NCI-H2081 treated with DMSO at 0.1 percent for 48 hours (cell line): Measurements from ENCODE around the gene CFLAR.
"Not testable (repeated sequence)": the region's sequence is repeated elsewhere in the genome, so short reads cannot be mapped to it uniquely, and the experiment has no call there.

Experiments used
- DNase-seq: peaks from one replicate; lab custom pipeline; 2025; lab: John Stamatoyannopoulos, UW

Gene CFLAR

GRCh38 chr2:201116115-201116958, at the start of gene CFLAR:
TSS of gene CFLAR (plus strand) at chr2:201116164. CDS start at chr2:201129866, 13,702 bp downstream.
- DNase-seq = peak; percentile 25

GRCh38 chr2:201070948-201071478, 45.0 kb upstream of the CFLAR start:
- DNase-seq = no peak

GRCh38 chr2:201071479-201072200, 44.3 kb upstream of the CFLAR start, which contains the start of the genes HYCC2 and NDUFB3:
TSS of gene HYCC2 (minus strand) at chr2:201071671. CDS start at chr2:201024009, 47,662 bp downstream.
TSS of gene NDUFB3 (plus strand) at chr2:201072001. CDS start at chr2:201078883, 6,882 bp downstream.
- DNase-seq = peak; percentile 82

GRCh38 chr2:201072201-201072530, 43.8 kb upstream of the CFLAR start:
- no peak for DNase-seq

- no peak for DNase-seq
Observed at GRCh38 chr2:201073071-201073470, 42.9 kb upstream of the CFLAR start.

GRCh38 chr2:201074996-201075395, 41.0 kb upstream of the CFLAR start:
- no peak for DNase-seq

GRCh38 chr2:201084863-201085262, 31.1 kb upstream of the CFLAR start:
- no peak for DNase-seq

GRCh38 chr2:201090574-201090973, 25.4 kb upstream of the CFLAR start:
- DNase-seq = no peak

GRCh38 chr2:201093573-201093972, 22.4 kb upstream of the CFLAR start:
- no peak for DNase-seq

GRCh38 chr2:201100497-201100896, 15.5 kb upstream of the CFLAR start:
- DNase-seq = no peak

- DNase-seq = no peak
Observed at GRCh38 chr2:201105759-201106158, 10.2 kb upstream of the CFLAR start.

GRCh38 chr2:201107624-201108023, 8.3 kb upstream of the CFLAR start:
- DNase-seq = no peak

- no peak for DNase-seq
Observed at GRCh38 chr2:201108341-201108740, 7.6 kb upstream of the CFLAR start.

GRCh38 chr2:201109186-201109585, 6.8 kb upstream of the CFLAR start:
- DNase-seq = no peak

GRCh38 chr2:201110615-201111014, 5.3 kb upstream of the CFLAR start:
- DNase-seq = no peak

GRCh38 chr2:201111096-201111495, 4.9 kb upstream of the CFLAR start:
- DNase-seq = no peak

GRCh38 chr2:201114350-201114749, 1.6 kb upstream of the CFLAR start:
- DNase-seq = no peak

GRCh38 chr2:201114846-201115245, 1.1 kb upstream of the CFLAR start:
- DNase-seq = no peak

- peak; percentile 10 for DNase-seq
Observed at GRCh38 chr2:201116959-201117734, 1.2 kb downstream of the CFLAR start.

- not testable (repeated sequence) for DNase-seq
Observed at GRCh38 chr2:201117735-201118094, 1.8 kb downstream of the CFLAR start.

- DNase-seq = no peak
Observed at GRCh38 chr2:201118121-201118960, 2.4 kb downstream of the CFLAR start.
